Body of pancreas (tissue), 4 donors: ENCODE data around the gene PRICKLE4.

Experiments
- CTCF ChIP-seq, 7 experiments: fragments of 450-650 bp in 4 of 7; fragments of 200-600 bp in 3 of 7; sonication (generic) in 3 of 7; IDR thresholded peaks; one replicate each; pipeline ENCODE4 v1.5.1; 2016 to 2019; ENCODE audit warnings: antibody characterized with exemption in 7 of 7
- POLR2A ChIP-seq, 3 donors: fragments of 450-650 bp; IDR thresholded peaks; one replicate each; pipeline ENCODE4 v1.6.1; 2016; ENCODE audit warnings: antibody characterized with exemption in 3 of 3, mild to moderate bottlenecking in 2 of 3

- TF ChIP-seq CTCF (IDR thresholded peaks at IDR 0.05) (no peak), POLR2A (IDR thresholded peaks at IDR 0.05) (no peak)
Measured at GRCh38 chr6:41798901-41799558, 18.4 kb downstream of the PRICKLE4 start.
